Inflammatory macrophage (primary cell): ENCODE results near the gene SLC20A1.
"Not testable (repeated sequence)": the region's sequence is repeated elsewhere in the genome, so short reads cannot be mapped to it uniquely, and the experiment has no call there.

ENCODE experiments used
- DNase-seq, 2 donors: peaks; one replicate each; pipeline ENCODE4 v3.0.0-alpha.2; 2020 to 2022

SLC20A1 gene

DNA sequence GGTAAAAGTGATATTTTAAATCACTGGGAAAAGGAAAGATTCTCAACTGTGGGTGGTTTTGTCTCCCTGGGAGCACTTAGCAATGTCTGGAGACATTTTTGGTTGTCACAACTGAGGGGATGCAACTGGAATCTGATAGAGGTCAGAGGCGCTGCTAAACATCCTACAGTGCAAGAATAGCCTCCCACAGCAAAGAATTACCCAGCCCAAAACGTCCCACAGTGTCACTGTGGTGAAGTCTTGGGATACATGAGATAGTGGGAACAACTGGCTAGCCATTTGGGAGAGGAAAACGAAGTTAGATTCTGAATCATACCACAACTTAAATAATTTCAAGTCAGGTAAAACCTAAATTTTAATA, 38.7 kb downstream of the SLC20A1 start:
- DNase-seq = no peak

DNA sequence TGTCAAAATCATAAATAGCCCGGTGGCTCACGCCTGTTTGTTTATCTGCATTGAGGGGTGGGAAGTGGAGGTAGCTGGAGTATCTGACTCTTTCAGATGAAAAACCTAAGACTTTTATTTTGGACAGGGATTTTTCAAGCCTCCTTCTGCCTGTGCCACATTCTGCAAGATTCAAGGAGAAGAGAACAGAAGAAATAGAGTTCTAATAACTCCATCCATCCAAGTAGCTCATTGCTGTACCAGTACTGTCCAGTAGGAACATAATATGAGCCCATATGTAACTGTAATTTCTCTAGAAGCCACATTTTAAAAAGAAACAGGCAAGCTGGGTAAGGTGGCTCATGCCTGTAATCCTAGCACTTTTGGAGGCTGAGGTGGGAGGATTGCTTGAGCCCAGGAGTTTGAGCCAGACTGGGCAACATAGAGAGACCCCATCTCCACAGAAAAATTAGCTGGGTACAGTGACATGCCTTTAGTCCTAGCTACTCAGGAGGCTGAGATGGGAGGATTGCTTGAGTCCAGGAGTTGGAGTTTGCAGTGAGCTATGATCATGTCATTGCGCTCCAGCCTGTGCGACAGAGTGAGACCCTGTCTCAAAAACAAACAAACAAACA, 39.6 kb downstream of the SLC20A1 start:
- peak in 1 of 2 donors; percentile 22 for DNase-seq

DNA sequence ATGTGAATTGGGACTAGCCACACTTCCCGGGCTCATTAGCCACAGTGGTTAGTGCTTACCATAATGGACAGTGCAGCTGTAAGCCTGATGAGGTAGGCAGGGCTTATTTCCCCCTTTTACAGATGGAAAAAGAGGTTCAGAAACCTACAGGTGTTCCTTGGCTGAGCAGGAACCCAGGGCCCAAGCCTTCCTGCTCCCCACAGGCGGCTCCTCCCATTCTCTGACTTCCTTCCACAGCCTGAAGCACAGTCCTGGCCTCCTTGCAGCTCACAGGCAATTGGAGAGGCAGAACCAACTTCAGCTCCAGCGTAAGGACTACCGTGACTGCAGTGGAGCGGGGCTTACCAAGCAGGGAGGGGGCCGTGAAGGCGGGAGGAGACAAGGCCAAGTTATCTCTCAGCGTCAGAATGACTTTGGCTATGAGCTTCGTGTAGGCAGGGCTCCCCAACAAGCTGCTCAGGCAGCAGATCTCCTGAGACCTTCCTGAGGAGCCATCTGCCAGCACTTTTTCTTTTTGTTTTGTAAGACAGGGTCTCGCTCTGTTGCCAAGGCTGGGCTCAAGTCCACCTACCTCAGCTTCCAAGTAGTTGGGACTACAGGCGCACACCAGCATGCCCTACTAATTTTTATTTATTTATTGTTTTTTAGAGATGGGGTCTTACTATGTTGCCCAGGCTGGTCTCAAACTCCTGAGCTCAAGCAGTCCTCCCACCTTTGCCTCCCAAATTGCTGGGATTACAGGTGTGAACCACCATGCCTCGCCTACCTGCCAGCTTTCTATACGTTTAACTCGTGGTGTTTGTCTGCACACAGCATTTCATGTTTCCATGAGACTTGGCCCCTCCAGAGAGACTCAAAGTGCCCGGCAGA, 40.8 kb downstream of the SLC20A1 start:
- no peak for DNase-seq

DNA sequence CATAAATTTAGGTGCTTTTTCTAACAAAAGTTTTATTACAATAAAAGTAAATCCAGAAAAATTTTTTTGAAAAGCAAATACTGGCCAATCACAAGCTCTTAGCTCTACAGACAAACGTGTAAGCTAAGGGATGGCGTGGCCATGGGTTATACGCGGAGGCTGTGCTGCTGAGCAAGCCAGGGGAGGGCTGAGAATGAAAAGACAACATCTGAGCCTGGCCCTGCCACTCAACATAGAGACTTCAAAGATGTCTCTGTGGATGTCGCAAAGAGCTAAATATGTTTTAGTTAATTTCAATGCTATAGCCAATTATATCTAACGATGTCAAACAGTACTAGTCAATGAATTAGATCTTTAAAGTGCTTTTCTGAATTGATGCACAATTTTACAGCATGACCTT, 41.8 kb downstream of the SLC20A1 start:
- DNase-seq = no peak

DNA sequence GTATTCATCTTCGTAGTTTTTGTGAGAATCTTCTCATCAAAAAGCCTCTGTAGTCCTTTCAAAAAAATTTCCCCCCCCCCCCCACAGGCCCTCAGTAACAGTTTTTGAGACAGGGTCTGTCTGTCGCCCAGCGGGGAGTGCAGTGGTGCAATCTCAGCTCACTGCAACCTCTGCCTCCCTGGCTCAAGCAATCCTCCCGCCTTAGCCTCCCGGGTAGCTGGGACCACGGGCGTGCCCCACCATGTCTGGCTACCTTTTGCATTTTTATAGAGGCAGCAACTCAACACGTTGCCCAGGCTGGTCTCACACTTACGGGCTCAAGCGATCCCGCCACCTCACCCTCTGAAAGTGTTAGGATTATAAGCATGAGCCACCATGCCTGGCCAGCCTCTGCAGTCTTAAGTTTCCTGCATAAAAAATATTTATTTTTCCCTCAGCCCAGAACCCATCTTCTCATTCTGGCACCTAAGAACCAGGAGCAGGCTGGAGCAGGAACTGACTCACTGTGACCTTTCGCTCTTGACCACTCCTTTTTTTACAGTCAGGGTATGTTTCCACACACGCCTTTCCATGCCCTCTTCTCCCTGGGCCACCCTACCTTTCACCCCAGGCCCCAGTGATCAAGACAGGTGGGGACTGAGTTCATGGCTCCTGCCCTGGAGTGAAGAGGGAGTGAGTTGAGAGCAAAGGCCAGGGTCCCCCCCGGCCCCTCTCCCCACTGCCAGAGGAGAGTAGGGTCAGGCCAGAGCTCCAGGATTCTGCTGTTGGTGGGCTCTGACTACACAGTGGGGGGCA, 42.5 kb downstream of the SLC20A1 start:
- DNase-seq = peak; percentile 19 to 26

DNA sequence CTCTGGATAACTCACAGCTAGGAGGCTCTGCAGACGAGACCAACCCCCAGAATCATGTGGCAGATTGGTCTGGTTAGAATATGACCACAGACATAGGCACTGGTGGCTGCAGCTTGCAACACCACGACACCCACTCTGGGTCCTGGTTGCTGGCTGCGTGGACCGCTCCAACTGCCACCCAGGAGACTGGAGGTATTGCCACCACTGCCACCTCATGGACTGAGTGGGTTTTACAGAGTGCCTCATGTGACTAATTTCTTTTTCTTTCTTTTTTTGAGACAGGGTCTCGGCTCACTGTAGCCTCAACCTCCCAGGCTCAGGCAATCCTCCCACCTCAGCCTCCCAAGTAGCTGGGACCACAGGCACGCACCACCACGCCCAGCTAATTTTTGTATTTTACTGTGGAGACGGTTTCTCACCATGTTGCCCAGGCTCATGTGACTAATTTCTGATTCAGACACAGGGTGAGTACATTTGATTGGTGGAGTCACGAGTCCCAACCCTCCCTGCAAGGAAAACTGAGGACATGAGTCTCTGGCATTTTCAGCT, 45.2 kb downstream of the SLC20A1 start:
- peak; percentile 97 to 99 for DNase-seq

DNA sequence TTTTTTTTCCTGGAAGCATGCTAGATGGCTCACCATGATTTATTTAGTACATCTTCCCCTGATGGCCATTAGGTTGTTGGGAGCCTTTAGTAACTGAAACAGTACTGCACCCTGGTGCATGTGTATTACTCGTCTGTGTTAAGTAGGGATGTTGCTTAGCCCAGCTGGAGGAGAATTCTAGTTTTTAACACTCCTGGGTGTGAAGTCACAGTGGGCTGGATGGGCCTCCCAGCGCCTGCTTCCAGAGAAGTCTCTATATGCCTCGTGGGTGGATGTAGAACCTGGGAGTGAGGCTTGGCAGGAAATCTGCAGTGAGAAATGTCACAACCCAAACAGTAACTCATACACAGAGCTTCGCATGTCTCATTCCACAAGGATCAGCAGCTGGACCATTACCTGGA, 46.1 kb downstream of the SLC20A1 start:
- DNase-seq = peak in 1 of 2 donors; percentile 46

DNA sequence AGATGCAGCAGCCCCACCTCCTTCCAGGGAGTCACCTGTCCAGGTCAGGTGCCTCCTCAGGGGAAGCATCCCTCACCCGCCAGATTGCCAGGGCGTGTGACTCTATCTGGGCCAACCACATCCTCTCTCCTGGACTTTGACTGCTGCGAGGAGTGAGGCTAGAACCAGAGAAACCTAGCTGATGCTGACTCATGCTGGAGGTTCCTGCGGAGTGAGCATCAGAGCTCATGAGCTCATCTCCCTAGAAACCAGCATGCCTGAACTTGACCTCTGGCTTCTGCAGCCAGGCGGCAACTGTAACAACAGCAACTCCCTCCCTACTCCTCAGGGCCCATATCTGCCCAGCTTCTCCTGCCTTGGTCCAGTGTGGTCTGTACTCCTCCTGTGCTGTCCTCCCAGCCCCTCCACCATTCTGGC, 46.8 kb downstream of the SLC20A1 start:
- peak; percentile 93 to 96 for DNase-seq

DNA sequence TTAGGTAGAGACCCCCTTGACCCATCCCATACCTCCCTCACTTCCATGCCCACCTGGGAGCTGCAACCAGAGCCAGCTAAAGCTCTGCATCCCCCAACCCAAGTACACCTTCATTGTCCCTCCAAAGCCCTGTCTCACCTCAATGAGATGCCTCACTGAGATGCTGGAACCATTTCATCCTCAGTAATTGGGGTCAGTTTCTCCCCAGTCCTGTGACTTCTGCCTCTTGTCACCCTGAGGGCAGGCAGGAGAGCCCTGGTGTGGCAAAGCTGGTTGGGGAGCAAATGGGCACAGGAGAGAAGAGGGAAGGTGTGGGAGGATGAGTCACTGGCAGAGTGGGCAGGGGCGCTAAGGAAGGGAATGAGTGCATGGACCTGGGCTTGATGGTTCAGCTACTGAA, 47.2 kb downstream of the SLC20A1 start:
- peak; percentile 77 to 90 for DNase-seq

DNA sequence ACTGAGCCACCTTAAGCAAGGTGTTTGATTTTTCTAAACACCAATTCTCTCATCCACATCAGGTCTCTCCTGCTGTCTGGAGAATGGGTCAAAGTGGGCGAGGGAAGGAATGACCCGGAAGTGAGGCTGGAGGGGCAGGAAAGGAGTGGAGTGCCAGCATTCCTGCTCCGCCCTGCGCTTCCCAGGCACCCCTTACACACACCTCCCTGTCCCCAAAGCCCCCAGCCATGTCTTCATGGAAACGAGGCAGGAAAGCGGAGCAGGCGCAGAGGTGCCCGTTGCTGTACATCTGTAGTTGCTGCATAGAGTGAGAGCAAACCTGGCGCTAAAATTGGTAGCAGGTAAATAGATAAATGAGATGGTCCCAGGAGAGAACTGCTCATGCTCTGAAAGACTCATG, 47.9 kb downstream of the SLC20A1 start:
- no peak for DNase-seq

DNA sequence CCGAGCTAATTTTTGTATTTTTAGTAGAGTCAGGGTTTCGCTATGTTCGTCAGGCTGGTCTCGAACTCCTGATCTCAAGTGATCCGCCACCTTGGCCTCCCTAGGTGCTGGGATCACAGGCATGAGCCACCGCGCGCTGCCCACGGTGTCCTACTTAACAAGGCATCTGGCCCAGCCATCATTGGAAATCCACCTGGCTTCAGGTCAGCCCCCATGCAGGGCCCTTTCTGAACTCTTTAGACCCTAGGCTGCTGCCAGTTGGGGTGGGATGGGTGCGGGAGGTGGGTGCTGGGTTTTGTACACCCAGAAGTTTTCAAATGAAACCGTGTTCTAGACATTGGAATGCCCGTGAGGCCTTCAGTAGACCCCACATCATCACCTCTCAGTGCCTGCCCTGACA, 48.4 kb downstream of the SLC20A1 start:
- no peak for DNase-seq

DNA sequence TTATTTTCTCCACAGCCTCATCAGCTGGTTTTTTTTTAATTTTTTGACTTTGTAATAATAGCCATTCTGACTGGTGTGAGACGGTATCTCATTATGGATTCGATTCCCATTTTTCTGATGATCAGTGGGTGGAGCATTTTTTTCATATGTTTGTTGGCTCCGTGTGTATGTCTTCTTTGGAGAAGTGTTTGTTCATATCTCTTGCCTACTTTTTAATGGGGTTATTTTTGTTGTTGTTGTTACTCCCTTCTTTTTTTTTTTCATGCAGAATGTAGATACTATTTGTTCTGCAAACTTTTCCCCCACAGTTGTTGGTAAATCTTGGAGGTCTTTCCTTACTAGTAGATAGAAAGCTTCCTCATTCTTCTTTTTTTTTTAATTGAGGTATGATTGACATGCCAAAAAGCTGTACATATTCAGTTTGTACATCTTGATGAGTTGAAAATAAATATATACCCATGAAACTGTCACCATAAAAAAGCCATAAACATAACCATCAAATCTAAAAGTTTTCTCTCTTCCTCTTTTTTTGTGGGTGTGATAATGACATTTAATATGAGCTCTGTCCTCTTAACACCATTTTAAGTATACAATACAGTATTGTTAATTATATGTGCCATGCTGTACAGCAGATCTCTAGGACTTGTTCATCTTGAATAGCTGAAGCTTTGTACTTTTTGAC, 53.2 kb downstream of the SLC20A1 start:
- DNase-seq = peak in 1 of 2 donors; percentile 20

DNA sequence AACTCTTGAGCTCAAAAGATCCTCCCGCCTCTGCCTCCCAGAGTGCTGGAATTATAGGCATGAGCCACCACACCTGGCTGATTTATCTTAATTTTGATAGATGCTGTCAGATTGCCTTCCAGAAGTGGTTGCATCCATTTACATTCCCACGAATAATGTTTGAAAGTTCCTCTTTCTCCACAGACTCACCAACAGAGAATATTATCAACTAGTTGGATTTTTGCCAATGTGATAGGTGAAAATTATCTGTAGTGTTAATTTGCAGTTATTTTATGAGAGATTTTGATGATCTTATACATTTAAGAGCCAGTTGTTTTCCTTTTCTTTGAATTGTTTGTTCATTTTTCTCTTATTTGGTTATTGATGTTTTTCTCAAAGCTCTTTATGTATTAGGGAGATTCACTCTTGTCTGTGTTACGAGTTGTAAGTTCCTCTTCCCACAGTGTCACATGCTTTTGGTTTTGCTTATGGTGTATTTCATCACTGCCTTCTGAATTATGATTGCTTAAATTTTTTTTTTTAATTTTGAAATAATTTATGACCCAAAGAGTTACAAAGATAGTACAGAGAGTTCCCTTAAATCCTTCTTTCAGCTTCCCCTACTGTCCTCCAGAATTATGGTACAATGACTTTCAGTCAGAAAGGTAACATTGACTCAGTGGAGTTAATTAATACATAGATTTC, 54.4 kb downstream of the SLC20A1 start:
- peak; percentile 85 to 97 for DNase-seq

DNA sequence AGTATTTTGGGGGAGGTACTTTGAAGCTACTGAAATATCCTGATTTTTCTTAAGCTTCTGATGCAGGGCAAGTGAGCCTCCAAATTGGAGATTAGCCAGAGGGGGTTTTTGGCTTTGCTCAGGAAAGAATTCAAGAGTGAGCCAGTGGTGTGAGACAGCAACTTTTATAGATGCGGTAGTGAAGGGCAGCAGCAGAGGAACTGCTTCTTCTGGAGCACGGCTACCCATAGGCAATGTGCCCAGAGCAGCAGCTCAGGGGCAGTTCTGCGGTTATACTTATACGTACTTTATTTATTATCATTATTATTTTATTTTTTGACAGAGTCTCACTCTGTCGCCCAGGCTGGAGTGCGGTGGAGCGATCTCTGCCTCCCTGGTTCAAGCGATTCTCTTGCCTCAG, 55.3 kb downstream of the SLC20A1 start:
- DNase-seq = peak; percentile 56 to 68

DNA sequence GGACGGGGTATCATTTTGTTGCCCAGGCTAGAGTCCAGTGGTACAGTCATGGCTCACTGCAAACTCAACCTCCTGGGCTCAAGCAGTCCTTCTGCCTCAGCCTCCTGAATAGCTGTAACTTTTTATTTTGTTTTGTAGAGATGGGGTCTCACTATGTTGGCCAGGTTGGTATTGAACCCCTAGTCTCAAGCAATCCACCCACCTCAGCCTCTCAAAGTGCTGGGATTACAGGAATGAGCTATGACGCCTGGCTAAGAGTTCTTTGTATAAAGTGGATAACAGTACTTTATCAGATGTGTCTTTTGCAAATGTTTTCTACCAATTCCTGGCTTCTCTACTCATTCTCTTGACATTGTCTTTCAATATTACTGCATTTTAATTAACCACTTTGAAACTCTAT, 57.9 kb downstream of the SLC20A1 start:
- no peak for DNase-seq

DNA sequence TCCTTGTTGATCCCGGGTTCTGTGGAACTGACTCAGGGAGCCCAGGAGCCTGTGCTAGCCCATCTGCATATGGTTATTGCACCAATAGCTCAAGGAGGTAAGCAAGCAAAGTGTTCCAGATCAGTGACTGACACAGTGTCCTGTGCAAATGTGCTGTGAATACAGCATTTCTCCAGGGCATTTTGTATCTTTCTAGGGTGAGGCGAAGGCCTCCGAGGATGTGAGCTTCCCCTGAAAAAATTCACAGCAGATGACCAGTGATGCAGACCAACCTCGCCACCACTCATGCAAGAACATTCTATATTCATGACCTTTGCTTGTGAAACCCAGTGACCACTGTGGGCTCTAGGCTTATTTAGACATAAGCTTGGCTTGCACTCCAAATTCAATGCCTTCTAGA, 59.8 kb downstream of the SLC20A1 start:
- DNase-seq = no peak

DNA sequence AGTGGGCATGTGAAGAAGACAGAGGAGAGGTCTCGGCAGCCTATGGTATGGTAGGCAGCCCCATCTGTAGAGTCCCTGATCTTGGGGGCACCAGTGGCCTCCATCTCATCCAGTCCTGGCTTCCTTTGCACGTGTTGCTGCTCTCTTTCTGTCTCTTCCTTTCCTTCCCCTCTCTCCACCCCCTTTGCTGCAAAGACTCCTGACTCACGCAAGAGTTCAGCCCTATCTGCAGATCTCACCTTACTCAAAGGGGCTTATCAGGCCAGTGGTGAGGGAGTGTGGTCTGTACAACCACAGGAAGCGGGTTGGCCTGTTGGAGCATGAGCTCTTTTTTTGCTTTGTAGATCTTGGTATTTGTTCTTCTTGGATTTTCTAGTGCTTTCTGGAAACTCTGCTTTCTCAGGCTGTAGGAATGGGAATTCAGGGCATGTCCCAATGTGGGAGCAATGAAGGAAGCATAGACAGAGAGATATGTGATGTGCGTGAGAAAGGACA, 60.5 kb downstream of the SLC20A1 start:
- no peak for DNase-seq

DNA sequence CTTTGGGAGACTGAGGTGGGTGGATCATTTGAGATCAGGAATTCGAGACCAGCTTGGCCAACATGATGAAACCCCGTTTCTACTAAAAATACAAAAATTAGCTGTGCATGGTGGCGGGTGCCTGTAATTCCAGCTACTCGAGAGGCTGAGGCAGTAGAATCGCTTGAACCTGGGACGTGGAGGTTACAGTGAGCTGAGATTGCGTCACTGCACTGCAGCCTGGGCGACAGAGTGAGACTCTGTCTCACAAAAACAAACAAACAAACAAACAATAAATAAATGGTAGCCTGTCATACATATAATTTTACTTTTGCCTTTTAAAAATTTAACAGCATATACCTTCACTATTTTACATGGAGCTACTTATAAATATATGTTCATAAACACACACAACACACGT, 61.2 kb downstream of the SLC20A1 start:
- DNase-seq = not testable (repeated sequence)

DNA sequence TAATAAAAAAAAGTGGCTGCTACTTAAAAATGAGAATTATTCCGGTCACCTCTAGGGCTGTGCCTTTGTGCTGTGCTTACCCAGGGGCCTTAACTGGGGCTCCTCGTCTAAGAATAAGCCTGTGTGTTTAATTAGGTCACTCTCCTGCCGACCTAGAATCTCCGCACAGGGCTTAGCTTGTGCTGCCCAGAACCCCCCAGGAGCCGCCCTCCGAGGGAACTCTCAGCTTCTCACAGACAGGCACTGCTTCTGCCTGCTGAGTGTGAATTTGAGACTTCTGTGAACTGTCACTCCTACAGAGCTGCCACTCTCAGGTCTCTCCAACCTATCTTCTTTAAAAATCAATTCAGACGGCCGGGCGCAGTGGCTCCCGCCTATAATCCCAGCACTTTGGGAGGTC, 63.2 kb downstream of the SLC20A1 start:
- DNase-seq = no peak

DNA sequence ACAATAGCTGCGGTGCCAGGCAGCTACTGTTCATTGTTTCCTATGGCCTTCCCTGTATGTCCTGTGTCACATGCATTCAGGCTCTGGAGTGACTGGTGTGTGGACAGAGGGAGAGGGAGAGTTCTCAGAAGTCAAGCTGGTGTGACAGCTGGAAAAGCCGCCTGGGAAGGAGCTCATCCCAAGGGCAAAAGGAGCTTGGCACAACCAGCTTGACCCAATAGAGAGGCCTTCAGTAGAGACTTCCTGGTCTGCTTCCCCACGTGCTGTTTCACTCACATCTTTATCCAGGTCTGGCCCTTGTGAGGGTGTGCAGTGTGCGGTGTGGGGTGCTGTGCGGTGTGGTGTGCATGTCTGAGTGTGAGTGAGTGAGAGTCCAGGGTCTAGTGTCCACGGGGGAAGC, 64.0 kb downstream of the SLC20A1 start:
- DNase-seq = no peak

DNA sequence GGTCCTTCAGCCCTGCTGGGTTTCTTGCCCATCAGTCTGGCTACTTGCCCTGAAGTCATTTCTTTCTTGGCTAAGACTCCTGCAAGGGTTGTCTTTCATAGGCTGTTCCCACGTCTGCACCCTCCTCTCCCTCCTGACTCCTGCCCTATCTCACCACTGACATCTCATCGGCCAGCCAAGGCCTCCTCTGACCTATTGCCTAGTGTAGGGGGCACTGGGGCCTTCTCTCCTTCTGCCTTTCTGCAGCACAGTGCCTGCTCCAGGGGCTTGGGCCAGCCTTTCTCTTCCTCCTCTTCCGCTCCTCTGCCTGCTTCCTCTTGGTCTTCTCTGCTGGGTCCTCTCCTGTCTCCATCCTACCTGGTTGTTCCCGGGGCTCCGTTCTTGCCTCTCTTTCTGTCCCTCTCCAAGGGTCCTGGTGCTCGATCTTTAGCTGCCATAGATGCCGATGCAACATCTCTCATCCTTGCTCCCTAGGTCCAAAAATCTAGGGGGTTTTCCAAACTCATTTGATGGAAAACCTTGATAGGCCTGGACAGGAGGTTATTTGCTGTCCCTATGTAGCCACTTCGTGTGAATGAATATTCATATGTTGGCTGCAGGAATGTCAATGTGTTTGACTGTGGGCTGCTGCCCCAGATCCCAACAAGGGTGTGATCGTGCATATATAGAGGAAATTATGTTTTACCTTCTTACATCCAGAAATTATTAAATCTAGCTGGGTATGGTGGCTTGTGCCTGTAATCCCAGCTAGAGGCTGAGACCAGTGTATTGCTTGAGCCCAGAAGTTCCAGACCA, 65.4 kb downstream of the SLC20A1 start:
- DNase-seq = no peak
